CD4-positive, alpha-beta T cell treated with Interleukin-12 subunit alpha and Interleukin-12 subunit beta, for 1 hour (primary cell): ENCODE data around the gene CAPN6.

Experiments
- DNase-seq: peaks from one replicate; pipeline ENCODE4 v3.0.0-alpha.2; 2020

Gene CAPN6

GRCh38 chrX:111270339-111270738 lies at the start of gene CAPN6:
TSS of gene CAPN6 (minus strand) at chrX:111270483. CDS start at chrX:111263936, 6,547 bp downstream.
- no peak for DNase-seq

GRCh38 chrX:111319451-111319850 lies 49.2 kb upstream of the CAPN6 start:
- DNase-seq = no peak

GRCh38 chrX:111318901-111319300 lies 48.6 kb upstream of the CAPN6 start:
- DNase-seq = no peak

- DNase-seq = no peak
These were observed 38.8 kb upstream of the CAPN6 start for GRCh38 chrX:111309083-111309482.

GRCh38 chrX:111308039-111308438 lies 37.8 kb upstream of the CAPN6 start:
- DNase-seq = no peak

GRCh38 chrX:111302284-111302683 lies 32.0 kb upstream of the CAPN6 start:
- no peak for DNase-seq

GRCh38 chrX:111288841-111289240 lies 18.6 kb upstream of the CAPN6 start:
- no peak for DNase-seq

GRCh38 chrX:111284631-111285293 lies 14.5 kb upstream of the CAPN6 start:
- no peak for DNase-seq

- DNase-seq = no peak
These were observed 13.2 kb upstream of the CAPN6 start for GRCh38 chrX:111283446-111283845.

- DNase-seq = no peak
These were observed 12.7 kb upstream of the CAPN6 start for GRCh38 chrX:111282991-111283390.

- no peak for DNase-seq
These were observed 11.9 kb upstream of the CAPN6 start for GRCh38 chrX:111282139-111282538.

- DNase-seq = no peak
These were observed 1.8 kb downstream of the CAPN6 start for GRCh38 chrX:111268506-111268905.

- DNase-seq = no peak
These were observed 4.8 kb downstream of the CAPN6 start for GRCh38 chrX:111265486-111265885.

GRCh38 chrX:111264385-111264784 lies 5.9 kb downstream of the CAPN6 start:
- DNase-seq = no peak

- DNase-seq = no peak
These were observed 8.2 kb downstream of the CAPN6 start for GRCh38 chrX:111262086-111262485.

GRCh38 chrX:111260451-111260850 lies 9.8 kb downstream of the CAPN6 start:
- no peak for DNase-seq

GRCh38 chrX:111259559-111259958 lies 10.7 kb downstream of the CAPN6 start:
- DNase-seq = no peak

GRCh38 chrX:111257733-111258132 lies 12.6 kb downstream of the CAPN6 start:
- no peak for DNase-seq

GRCh38 chrX:111254896-111255693 lies 15.2 kb downstream of the CAPN6 start:
- no peak for DNase-seq

- peak; percentile 1 for DNase-seq
These were observed 26.0 kb downstream of the CAPN6 start for GRCh38 chrX:111244235-111244750.

- no peak for DNase-seq
These were observed 53.9 kb downstream of the CAPN6 start for GRCh38 chrX:111216293-111216801.

- no peak for DNase-seq
These were observed 62.4 kb downstream of the CAPN6 start for GRCh38 chrX:111207851-111208250.

GRCh38 chrX:111200327-111200726 lies 70.0 kb downstream of the CAPN6 start:
- no peak for DNase-seq

- DNase-seq = no peak
These were observed 70.8 kb downstream of the CAPN6 start for GRCh38 chrX:111199505-111199904.
